DND-41 (cell line): ENCODE data around the gene GPR137.

Experiments used
- EZH2 ChIP-seq: IDR thresholded peaks from 3 replicates; pipeline ENCODE4 v1.6.1; 2012; ENCODE audit warnings: borderline replicate concordance, low read depth, mild to moderate bottlenecking, moderate library complexity, low read length, inconsistent platforms; ENCODE audit not compliant: severe bottlenecking
- TF ChIP-seq, protein P1 (sequence below): IDR thresholded peaks from 2 replicates; pipeline ENCODE4 v1.5.1; 2012; ENCODE audit warnings: borderline replicate concordance, low read length, moderate library complexity, mild to moderate bottlenecking; ENCODE audit not compliant: poor library complexity, severe bottlenecking; ENCODE audit errors: extremely low read depth

DNA sequence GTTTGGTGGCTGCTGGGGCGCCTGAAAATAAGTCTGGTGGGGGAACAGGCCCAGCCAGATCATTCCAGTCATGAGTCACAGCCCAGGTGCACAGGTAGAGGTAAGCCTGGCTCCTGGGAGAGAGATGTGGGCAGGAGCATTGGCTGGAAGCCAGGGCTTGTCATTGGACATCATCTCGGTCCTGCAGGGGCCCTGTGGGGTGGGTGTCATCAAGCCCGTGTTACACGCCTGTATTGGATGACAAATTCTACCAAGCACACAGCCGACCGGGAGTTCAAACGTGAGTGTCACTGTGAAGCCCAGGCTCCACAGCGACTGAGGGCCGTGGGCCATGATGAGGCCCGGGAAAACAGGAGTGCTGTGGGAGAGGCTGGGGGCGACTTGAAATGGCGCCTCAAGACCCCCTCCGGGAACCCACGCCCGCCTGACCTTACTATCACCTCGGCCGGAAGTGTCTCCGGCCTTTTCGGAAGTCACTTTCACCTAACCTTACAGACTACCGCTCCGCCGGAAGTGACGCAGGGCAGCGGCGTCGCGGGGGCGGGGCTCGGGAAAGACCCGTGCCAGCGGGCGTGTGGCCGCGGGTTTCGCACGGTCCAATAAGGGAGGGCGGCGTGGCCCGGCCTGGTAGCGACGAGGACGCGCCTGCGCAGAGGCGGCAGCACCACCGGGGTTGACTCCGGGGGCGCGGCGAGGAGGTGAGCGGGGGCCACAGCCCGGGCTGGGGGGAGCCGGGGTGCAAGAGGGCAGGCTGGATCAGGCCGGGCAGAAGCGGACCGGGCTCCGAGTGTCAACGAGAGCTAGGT lies 45.0 kb upstream of the GPR137 start, which contains the start of gene FKBP2:
- TF ChIP-seq, protein P1, sequence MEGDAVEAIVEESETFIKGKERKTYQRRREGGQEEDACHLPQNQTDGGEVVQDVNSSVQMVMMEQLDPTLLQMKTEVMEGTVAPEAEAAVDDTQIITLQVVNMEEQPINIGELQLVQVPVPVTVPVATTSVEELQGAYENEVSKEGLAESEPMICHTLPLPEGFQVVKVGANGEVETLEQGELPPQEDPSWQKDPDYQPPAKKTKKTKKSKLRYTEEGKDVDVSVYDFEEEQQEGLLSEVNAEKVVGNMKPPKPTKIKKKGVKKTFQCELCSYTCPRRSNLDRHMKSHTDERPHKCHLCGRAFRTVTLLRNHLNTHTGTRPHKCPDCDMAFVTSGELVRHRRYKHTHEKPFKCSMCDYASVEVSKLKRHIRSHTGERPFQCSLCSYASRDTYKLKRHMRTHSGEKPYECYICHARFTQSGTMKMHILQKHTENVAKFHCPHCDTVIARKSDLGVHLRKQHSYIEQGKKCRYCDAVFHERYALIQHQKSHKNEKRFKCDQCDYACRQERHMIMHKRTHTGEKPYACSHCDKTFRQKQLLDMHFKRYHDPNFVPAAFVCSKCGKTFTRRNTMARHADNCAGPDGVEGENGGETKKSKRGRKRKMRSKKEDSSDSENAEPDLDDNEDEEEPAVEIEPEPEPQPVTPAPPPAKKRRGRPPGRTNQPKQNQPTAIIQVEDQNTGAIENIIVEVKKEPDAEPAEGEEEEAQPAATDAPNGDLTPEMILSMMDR = no peak
- TF ChIP-seq EZH2 = no peak
